ENCODE results near the gene TMEM41A.

TMEM41A gene

GRCh38 chr3:185498503-185499396, at the start of gene TMEM41A:
Gene TMEM41A (minus strand): TSS chr3:185499035. CDS start chr3:185498961, 74 bp downstream.
- DNase-seq: peak; percentile 93 to 94

DNA sequence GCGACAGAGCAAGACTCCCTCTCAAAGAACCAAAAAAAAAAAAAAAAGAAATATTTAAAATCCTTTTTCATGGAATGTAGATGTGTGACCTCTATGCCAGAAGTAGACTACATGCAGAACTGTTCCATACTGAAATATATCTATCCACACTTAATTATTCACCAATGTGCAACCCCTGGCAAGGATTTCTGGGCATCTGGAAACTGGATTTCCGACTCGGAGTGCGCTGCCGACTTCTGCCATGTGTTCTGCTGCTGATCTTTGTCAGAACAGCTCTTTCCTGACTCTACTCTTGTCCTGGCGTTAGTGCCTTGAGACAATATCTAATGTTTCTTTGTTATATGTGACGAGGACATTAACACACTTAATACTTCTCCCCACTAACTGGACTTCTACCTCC, 41.9 kb upstream of the TMEM41A start:
- DNase-seq: no peak

DNA sequence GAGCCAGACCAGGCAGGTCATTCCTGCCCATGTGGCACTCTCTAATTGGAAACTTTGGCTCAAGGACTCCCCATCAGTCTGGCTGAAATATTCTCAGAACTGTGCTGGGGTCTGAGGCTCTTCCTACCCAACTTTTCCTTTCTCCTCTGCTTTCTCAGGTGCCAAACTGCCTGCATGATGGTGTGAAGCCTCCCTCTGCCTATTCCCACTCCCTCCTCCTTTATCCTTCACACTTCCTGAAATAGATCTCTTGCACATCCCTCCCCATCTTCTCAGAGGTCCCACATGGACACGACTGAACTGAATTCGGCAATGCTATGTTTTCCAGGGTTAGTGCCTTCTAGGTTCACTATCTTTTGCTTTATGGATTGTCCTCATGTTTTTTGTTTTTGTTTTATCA, 41.1 kb upstream of the TMEM41A start:
- no peak for DNase-seq

DNA sequence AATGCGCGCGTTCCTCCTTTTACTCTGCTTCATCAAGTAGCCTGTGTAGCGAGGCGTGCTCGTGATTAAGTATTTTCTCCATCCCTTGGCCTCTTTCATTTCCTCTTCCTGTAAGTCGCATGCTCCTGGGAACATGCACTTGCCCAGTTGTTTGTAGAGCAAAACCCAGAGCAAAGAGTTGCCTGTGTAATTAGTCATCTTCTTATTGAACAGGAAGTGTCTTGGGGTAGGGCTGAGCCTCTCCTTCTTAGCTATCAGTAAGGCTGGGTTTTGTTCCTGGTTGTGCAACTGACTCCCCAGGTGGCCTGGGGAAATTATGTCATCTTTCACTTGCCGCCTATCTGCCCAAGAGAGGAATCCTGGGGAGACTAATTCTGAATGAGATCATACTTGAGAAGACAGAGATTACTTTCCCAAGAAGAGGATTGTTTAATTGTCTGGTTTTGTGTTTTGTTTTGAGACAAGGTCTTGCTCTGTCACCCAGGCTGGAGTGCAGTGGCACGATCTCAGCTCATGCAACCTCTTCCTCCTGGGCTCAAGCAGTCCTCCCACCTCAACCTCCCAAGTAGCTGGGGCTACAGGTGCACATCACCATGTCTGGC, 38.6 kb upstream of the TMEM41A start:
- DNase-seq: peak; percentile 32 to 36

GRCh38 chr3:185534511-185534910, 35.7 kb upstream of the TMEM41A start:
- DNase-seq: no peak

DNA sequence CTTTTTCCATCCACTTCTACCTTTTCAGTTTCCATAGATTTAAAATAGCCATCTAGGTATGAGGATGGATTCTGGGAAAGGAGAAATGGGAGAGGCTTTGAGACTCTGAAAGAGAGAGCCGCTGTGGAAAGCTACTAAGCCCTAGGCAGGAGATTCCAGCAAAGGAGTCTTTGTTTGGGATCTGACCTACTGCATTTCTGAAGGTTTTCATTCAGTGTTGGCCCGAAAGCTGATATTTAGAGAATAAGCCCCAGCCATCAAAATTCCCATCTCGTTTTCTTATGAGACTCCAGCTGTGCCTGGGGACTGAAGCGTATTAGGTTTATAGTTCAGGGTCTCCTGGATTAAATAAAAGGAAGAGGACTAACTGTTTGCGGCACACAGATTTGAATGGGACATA, 34.1 kb upstream of the TMEM41A start:
- no peak for DNase-seq

GRCh38 chr3:185530856-185531255, 32.0 kb upstream of the TMEM41A start:
- DNase-seq: no peak

GRCh38 chr3:185528532-185528931, 29.7 kb upstream of the TMEM41A start:
- no peak for DNase-seq

GRCh38 chr3:185527364-185527763, 28.5 kb upstream of the TMEM41A start:
- no peak for DNase-seq

DNA sequence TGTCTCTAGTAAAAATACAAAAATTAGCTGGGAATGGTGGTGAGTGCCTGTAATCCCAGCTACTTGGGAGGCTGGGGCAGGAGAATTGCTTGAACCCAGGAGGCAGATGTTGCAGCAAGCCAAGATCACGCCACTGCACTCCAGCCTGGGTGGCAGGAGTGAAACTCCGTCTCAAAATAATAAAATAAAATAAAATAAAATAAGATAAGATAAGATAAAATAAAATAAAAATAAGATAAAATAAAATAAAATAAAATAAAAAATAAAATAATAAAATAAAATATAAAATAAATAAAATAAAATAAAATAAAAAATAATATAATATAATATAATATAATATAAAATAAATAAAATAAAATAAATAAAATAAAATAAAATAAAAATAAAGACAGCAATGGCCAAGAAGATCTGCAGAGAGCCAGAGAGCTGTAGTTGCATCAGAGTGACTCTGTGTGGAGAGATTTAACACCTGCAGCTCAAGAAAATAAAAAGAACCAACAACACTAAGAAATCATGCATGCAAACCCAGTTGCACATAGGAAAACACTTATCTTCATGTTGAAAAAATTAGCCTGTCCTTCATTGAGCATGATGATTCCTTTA, 27.6 kb upstream of the TMEM41A start:
- no peak for DNase-seq

DNA sequence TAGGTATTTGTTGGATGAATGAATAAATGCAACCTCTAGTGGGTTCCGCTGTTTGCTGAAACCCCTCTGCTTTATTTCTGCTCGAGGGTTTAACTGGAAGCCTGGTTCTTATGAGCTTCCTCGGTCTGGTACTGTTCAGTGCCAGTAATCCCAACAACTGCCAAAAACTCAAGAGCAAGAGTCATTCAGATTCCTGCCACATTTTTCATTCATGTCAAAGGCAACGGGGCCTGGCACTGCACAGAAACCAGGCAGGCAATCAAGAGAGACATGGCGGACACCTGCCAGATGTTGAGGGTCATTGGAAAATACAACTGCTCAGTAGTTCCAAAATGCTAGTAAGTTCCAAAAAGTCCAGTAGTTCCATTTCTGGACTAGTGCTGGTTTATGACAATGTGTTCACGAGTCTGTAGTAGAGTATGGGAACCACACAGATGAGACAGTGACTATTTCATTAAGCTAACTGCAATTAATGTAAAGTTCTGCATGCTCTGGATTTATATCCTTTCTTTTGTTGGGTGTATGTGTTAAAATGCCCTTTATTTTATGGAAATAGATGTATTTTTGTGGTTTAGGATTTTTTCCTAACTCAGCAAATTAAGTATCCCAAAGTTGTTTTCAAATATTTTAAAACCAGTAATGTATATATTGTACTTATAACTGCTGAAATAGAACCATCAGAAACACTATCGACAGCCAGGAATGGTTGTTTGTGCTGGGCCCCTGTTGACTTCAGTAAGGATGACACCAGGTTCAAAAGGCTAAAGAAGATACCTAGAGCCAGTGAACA, 22.7 kb upstream of the TMEM41A start:
- DNase-seq: no peak

DNA sequence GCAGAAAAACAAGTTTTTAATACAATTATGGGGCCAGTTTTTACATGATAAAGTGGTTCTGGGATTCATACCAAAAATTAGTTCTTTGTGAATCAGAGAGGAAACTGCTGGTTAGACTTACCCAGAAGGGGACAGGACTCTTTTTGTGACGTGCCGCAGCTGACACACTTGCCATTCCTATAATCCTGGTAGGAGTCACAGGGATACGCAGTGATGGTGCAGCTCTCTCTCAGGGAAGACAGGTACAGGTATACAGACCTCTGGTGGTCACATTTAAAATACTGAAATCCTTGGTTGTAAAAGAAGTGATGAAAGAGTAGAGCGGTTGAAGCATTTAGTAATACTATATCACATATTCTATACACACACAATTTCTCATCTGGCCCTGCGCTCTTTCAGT, 20.2 kb upstream of the TMEM41A start:
- no peak for DNase-seq

- DNase-seq: no peak
Observed at GRCh38 chr3:185517387-185518130, 18.7 kb upstream of the TMEM41A start.

DNA sequence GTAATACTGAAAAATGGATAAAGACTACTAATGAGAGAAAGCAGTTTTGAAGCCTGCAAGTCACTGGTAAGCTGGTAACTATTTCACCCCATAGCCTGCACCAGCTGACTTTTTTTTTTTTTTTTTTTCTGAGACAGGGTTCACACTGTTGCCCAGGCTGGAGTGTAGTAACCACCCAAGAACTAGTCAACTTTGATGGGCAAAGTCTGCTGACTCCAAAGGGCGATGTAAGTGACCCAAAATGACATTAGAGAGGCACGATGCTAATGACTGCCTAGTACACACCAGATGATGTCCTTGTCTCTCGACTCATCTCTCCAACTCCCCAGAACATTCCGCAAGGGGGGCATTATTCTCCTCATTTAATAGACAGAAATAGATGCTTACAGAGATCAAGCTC, 12.9 kb upstream of the TMEM41A start:
- no peak for DNase-seq

DNA sequence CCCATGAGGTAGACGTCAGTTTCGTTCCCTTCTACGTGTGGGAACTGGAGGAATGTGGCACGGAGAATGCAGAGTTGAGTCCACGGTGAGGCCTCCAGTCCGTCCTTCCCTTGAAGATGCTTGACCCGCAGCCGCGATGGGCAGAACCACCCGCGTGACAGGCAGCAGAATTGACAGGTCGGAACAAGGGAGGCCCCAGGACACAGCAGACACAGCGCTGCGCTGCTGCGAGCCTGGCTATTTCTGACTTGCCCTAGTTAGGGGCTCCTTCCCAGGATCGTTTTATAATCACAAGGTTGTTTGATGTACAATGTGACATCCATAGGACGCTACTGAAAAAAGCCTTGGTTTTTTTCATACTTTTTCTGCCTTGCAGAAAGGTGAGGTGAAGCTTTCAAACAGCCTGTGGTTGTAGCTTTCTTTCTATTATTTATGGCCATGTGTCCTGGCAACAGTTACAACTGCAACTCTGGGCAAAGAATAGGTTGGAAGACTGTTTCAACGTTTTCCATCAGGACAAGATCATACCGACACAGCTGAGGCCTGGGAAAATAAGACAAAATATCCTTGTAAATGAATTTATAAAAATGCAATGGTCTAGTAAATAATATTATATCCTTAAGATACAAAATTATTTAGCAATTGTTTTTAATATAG, 9.6 kb upstream of the TMEM41A start:
- no peak for DNase-seq

- no peak for DNase-seq
Observed at GRCh38 chr3:185507883-185508282, 9.0 kb upstream of the TMEM41A start.

- no peak for DNase-seq
Observed at GRCh38 chr3:185504636-185505035, 5.8 kb upstream of the TMEM41A start.

GRCh38 chr3:185503521-185503920, 4.7 kb upstream of the TMEM41A start:
- DNase-seq: no peak

- no peak for DNase-seq
Observed at GRCh38 chr3:185502987-185503386, 4.2 kb upstream of the TMEM41A start.

GRCh38 chr3:185490241-185490640, 8.6 kb downstream of the TMEM41A start:
- no peak for DNase-seq

- DNase-seq: no peak
Observed at GRCh38 chr3:185489462-185489861, 9.4 kb downstream of the TMEM41A start.

- no peak for DNase-seq
Observed at GRCh38 chr3:185488465-185488864, 10.4 kb downstream of the TMEM41A start.

Data from stimulated activated CD4-positive, alpha-beta T cell treated with anti-CD3 and anti-CD28 coated beads, Interleukin-2, amount 100 ng/mL, for 24 hours (primary cell).